ENCODE results near the gene OR1S1. TPM values are rescaled to one million over a fixed set of nuclear protein-coding genes. Genes with fewer than 3 reads are reported as not detected.

The OR1S1 gene
- total RNA-seq, 1 experiment from 2014 or later: not detected

DNA sequence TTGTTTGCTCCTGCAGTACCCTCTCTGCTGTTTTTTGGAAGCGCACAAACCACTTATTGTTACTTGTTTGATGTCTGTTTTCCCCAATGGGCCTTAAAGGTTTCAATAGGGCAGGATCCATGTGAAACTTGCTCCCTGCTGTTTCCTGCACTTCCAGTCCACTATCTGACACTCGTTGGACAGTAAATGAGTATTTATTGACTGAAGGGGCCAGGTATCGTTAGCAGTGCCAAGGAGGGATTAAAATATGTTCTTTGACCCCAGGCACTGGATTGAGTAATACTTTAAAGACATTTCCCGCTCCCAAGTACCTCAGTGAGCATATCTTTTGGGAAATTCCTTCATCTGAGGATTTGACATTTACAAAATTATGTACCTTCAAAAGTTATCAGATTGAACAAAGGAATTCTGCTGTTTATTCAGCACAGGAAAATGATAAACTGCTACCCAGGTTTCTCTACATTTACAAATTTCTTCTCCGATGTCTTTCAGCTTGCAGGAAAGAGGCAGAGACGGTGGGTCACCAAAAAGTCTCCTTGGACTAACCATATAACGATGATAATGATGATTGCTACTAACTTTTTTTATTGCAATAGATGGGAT lies 46.9 kb upstream of the OR1S1 start (continued):
- no peak for TF ChIP-seq TCF7L2 (IDR thresholded peaks at IDR 0.05; ENCODE audit: borderline replicate concordance, extremely low read depth, insufficient read depth, insufficient read length)
- no peak for TF ChIP-seq ZFX (IDR thresholded peaks at IDR 0.05)
- TF ChIP-seq, protein P1, sequence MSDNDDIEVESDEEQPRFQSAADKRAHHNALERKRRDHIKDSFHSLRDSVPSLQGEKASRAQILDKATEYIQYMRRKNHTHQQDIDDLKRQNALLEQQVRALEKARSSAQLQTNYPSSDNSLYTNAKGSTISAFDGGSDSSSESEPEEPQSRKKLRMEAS (IDR thresholded peaks at IDR 0.05): no peak
- no peak for TF ChIP-seq SRF (IDR thresholded peaks at IDR 0.05; ENCODE audit: low read depth)

DNA sequence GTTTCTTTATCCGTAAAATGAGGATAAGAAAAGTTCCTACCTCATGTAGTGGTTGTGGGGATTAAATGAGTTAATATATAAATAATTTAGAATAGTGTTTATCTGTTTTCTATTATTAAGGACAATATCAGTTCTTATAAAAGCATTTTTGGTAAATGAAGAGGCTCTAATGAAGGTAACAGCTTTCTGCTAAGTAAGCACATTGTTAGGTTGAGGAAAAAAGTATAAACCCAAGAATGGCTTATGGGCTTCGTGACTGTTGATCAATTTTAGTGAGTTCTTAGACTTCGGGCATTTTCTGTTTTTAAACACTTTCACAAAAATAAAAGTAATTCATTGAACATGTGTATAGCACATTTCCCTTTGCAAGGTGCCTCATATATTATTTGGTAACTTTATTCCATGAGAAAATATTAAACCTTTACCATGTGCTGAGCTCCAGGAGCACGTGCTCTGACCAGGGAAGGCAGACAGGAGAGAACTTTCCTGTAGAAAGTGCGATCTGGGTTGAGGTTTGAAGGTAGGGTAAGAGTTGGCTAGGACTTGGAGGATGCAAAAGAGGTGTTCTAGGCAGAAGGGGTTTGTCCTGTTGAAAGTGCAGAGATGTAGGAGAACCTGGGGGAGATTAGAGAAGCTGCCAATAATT lies 35.0 kb upstream of the OR1S1 start:
- no peak overlapping the region for H3K4me2 ChIP-seq (ENCODE audit: low read length)
- intact Hi-C loops (cut with micrococcal nuclease): loop anchor here (10.0 kb wide), 1 partner anchor 53 kb away; the partner anchor contains the start of gene OR9I1
- H3K79me2 ChIP-seq (ENCODE audit: insufficient read depth, low read length): no peaks in the 10 kb centered on the region
- no peak for TF ChIP-seq POLR2A (IDR thresholded peaks at IDR 0.05; ENCODE audit: borderline replicate concordance, extremely low read depth, insufficient read depth, insufficient read length)
- TF ChIP-seq JUND (IDR thresholded peaks at IDR 0.05): no peak
- TF ChIP-seq CBX3 (IDR thresholded peaks at IDR 0.05; ENCODE audit: low read depth): no peak
- TF ChIP-seq CEBPB (IDR thresholded peaks at IDR 0.05; ENCODE audit: low read depth): no peak
- TF ChIP-seq EGR1 (IDR thresholded peaks at IDR 0.05; ENCODE audit: low read depth): no peak
- TF ChIP-seq, protein P2, sequence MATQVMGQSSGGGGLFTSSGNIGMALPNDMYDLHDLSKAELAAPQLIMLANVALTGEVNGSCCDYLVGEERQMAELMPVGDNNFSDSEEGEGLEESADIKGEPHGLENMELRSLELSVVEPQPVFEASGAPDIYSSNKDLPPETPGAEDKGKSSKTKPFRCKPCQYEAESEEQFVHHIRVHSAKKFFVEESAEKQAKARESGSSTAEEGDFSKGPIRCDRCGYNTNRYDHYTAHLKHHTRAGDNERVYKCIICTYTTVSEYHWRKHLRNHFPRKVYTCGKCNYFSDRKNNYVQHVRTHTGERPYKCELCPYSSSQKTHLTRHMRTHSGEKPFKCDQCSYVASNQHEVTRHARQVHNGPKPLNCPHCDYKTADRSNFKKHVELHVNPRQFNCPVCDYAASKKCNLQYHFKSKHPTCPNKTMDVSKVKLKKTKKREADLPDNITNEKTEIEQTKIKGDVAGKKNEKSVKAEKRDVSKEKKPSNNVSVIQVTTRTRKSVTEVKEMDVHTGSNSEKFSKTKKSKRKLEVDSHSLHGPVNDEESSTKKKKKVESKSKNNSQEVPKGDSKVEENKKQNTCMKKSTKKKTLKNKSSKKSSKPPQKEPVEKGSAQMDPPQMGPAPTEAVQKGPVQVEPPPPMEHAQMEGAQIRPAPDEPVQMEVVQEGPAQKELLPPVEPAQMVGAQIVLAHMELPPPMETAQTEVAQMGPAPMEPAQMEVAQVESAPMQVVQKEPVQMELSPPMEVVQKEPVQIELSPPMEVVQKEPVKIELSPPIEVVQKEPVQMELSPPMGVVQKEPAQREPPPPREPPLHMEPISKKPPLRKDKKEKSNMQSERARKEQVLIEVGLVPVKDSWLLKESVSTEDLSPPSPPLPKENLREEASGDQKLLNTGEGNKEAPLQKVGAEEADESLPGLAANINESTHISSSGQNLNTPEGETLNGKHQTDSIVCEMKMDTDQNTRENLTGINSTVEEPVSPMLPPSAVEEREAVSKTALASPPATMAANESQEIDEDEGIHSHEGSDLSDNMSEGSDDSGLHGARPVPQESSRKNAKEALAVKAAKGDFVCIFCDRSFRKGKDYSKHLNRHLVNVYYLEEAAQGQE (IDR thresholded peaks at IDR 0.05; ENCODE audit: low read depth): no peak
- no peak for TF ChIP-seq ZNF274 (IDR thresholded peaks at IDR 0.05; ENCODE audit: low read depth, low read length)
- TF ChIP-seq, protein P3, sequence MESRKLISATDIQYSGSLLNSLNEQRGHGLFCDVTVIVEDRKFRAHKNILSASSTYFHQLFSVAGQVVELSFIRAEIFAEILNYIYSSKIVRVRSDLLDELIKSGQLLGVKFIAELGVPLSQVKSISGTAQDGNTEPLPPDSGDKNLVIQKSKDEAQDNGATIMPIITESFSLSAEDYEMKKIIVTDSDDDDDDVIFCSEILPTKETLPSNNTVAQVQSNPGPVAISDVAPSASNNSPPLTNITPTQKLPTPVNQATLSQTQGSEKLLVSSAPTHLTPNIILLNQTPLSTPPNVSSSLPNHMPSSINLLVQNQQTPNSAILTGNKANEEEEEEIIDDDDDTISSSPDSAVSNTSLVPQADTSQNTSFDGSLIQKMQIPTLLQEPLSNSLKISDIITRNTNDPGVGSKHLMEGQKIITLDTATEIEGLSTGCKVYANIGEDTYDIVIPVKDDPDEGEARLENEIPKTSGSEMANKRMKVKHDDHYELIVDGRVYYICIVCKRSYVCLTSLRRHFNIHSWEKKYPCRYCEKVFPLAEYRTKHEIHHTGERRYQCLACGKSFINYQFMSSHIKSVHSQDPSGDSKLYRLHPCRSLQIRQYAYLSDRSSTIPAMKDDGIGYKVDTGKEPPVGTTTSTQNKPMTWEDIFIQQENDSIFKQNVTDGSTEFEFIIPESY (IDR thresholded peaks at IDR 0.05; ENCODE audit: extremely low read depth, insufficient replicate concordance, low read length): no peak
- TF ChIP-seq EZH2phosphoT487 (IDR thresholded peaks at IDR 0.05; ENCODE audit: borderline replicate concordance): no peak
- TF ChIP-seq POLR2AphosphoS5 (IDR thresholded peaks at IDR 0.05; ENCODE audit: low read depth, low read length): no peak
- TF ChIP-seq FOSL1 (IDR thresholded peaks at IDR 0.05; ENCODE audit: low read depth): no peak
- TF ChIP-seq, protein P1 (IDR thresholded peaks at IDR 0.05): no peak
- TF ChIP-seq ZFX (IDR thresholded peaks at IDR 0.05): no peak
- TF ChIP-seq ELF1 (IDR thresholded peaks at IDR 0.05; ENCODE audit: borderline replicate concordance, low read depth): no peak
- TF ChIP-seq SRF (IDR thresholded peaks at IDR 0.05; ENCODE audit: low read depth): no peak
- TF ChIP-seq, protein P4, sequence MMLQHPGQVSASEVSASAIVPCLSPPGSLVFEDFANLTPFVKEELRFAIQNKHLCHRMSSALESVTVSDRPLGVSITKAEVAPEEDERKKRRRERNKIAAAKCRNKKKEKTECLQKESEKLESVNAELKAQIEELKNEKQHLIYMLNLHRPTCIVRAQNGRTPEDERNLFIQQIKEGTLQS (IDR thresholded peaks at IDR 0.05): no peak
- DNase-seq (ENCODE audit: low read depth, low spot score): no peak
- no peaks in the 10 kb centered on the region for H3K36me3 ChIP-seq (ENCODE audit: control insufficient read depth in 1 of 2, insufficient read depth in 2 of 2, low read length in 2 of 2)
- no peaks in the 10 kb centered on the region for H4K20me1 ChIP-seq (ENCODE audit: insufficient read depth)
- H3K9ac ChIP-seq (ENCODE audit: low read length): no peak overlapping the region
- ChIA-PET RAD21 (ENCODE audit: low non-redundant PET in 1 of 2, low total read pairs in 2 of 2, uncharacterized antibody in 2 of 2, unreplicated experiment in 2 of 2) (no interaction called here), POLR2A (no interaction called here), CTCF (no interaction called here)
- no peak overlapping the region for H2AFZ ChIP-seq (ENCODE audit: low read depth, low read length, poor library complexity, severe bottlenecking)
- BruUV-seq (replicated peaks): no TSS peak
- no peak for ATAC-seq
- H3K4me1 ChIP-seq (ENCODE audit: control insufficient read depth in 1 of 2, insufficient read depth in 2 of 2, low read length in 2 of 2): no peaks in the 10 kb centered on the region
- no peaks in the 10 kb centered on the region for H3K9me2 ChIP-seq (ENCODE audit: insufficient read depth)
- H3K9me3 ChIP-seq (ENCODE audit: control insufficient read depth in 1 of 2, insufficient read depth in 1 of 2, low read depth in 1 of 2, low read length in 2 of 2): no peaks in the 10 kb centered on the region
- H3K27ac ChIP-seq (ENCODE audit: low read depth, low read length): no peak overlapping the region
- H3K4me3 ChIP-seq (replicated peaks in 1 of 2; ENCODE audit: low read depth in 1 of 2, low read length in 2 of 2): no peak overlapping the region
- peaks cover 29% of the 10 kb centered on the region for H3K27me3 ChIP-seq (ENCODE audit: insufficient read depth, low read length)

Data from HCT116 (cell line).